ENCODE measurements around the gene PDLIM5. TPM values are rescaled to one million over a fixed set of nuclear protein-coding genes. Genes with fewer than 3 reads are reported as not detected.

The PDLIM5 gene
- total RNA-seq, 1 donor from 2014 or later: 27.8 TPM

DNA sequence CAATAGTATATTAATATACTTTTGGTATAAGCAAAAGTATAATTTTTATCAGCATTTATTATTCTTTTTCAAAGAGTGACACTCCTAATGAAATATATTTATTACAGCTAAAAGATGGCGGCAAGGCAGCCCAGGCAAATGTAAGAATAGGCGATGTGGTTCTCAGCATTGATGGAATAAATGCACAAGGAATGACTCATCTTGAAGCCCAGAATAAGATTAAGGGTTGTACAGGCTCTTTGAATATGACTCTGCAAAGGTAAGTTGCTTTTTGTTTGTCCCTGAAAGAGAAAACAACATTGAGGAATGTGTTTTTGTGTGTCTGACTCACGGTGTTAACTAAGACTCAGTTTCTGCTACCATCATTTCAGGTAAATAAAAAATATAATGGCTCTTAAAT is 71.9 kb downstream of the PDLIM5 start:
- intact Hi-C loops (cut with micrococcal nuclease): no loop called here

- intact Hi-C loops (cut with micrococcal nuclease): no loop called here
Measured at GRCh38 chr4:94525993-94526728, 74.4 kb downstream of the PDLIM5 start.

- intact Hi-C loops (cut with micrococcal nuclease): no loop called here
Measured at GRCh38 chr4:94527556-94528233, 76.0 kb downstream of the PDLIM5 start.

GRCh38 chr4:94528792-94529451 is 77.2 kb downstream of the PDLIM5 start:
- intact Hi-C loops (cut with micrococcal nuclease): no loop called here

- intact Hi-C loops (cut with micrococcal nuclease): no loop called here
Measured at GRCh38 chr4:94530073-94530472, 78.3 kb downstream of the PDLIM5 start.

DNA sequence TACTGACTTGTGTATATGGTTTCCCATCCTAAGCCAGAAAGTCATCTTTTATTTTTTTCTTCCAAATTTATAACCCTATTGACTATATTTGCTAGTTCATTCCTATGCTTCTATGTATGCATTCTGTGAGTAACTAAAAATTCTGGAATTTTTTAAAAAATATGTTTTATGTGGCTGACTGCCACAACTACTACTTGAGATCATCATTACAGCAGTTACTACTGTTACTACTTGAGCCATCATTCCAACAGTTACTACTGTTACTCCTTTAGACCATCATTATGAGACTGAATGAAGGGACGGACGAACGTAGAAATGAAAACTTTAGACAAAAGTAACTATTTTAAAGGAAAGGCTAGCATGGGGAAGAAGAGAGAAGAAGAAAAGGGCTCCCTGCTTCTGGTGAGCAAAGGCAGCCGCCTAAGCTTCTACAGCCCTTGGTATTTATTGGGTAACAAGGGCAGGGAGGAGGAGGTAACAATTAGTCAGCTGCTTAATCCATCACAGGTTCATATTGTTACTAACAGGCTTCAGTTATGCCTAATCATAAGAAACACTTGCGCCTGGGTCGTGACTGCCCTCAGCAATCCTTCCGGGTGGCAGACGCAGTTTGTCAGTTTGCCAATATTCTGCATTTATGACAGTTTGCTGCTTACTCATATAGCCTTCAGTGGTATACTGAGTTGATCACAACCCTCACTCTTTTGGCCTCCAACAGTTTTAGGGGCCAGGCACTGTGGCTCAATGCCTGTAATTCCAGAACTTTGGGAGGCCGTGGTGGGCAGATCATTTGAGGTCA is 80.4 kb downstream of the PDLIM5 start:
- intact Hi-C loops (cut with micrococcal nuclease): no loop called here

- intact Hi-C loops (cut with micrococcal nuclease): no loop called here
Measured at GRCh38 chr4:94533405-94534223, 81.9 kb downstream of the PDLIM5 start.

DNA sequence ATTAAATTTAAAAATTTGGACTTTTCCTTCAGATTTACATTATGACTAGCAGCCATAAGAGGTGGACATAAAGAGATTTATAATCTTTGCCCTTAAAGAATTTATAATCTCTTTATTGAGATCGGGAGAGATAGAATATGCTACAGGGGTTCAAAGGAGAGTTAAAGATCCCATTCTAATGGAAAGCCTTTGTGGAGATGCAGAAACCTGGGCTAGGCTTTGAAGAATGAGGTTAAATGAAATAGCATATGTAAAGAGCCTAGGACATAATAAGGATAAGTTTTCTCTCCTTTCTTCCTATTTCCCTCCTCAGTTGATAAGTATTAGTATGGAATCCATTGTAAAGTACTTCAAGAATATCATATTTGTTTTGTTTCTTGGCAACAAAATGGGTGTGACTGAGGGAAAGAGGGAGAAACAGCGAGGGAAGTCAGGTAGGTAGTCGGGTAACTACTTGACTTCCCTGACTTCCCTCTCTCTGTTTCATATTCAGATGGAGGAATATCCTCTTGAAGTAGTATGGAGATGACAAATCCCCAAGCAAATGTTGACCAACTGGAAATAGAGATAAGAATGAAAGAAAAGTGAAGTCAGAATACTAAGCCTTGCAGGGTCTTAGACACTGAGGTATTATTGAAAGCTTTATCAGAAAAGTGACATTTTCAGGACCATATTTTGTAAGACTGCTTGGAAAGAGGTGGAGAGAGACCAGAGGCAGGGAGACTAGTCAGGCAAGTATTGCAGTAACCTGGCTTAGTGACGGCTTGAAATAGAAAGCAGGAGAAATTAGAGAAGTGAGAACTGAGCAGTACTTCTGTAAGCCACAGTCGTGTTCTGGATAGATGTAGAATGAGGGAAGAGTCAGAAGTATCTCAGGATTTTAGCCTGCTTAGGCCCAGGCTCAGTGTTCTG is 82.9 kb downstream of the PDLIM5 start:
- intact Hi-C loops (cut with micrococcal nuclease): no loop called here

DNA sequence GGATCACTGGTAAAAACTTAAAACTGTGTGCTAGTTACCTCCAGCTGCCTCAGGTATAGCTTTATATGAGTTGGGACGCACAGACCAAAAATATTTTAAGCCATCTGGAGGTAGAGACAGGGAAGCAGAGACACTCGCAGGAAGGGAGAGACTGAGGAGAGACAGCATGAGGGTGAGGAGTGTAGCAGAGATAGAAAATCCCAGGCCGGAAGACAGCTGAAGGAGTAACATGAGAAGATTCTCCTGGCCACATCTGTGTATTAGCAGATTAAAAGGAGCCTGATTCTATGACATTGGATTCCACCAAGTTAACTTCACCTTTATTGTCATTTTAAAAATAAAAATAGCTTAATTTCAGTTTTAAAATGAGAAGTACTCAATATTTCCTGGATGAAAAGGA is 84.3 kb downstream of the PDLIM5 start:
- intact Hi-C loops (cut with micrococcal nuclease): no loop called here

GRCh38 chr4:94536649-94537469 is 85.1 kb downstream of the PDLIM5 start:
- intact Hi-C loops (cut with micrococcal nuclease): no loop called here

- intact Hi-C loops (cut with micrococcal nuclease): no loop called here
Measured at GRCh38 chr4:94537921-94538628, 86.3 kb downstream of the PDLIM5 start.

GRCh38 chr4:94540476-94540875 is 88.7 kb downstream of the PDLIM5 start:
- intact Hi-C loops (cut with micrococcal nuclease): no loop called here

DNA sequence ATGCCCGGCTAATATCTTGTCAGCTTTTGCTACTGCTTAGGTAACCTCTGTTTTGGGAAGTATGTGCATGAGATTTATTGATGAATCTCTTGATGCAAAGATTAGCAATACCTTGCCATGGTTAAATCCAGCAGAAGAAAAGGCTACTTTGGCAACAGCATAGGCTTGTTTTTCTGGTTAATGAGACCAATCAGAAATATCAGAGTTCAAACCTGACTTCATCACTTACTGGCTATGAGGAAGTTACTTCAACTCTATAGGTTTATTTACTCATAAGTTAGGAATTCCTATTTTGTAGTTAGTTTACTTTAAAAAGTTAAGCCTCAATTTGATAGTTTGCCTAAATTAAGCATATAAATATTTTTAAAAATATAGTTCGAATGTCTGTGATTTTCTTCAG is 93.1 kb downstream of the PDLIM5 start:
- intact Hi-C loops (cut with micrococcal nuclease): no loop called here

DNA sequence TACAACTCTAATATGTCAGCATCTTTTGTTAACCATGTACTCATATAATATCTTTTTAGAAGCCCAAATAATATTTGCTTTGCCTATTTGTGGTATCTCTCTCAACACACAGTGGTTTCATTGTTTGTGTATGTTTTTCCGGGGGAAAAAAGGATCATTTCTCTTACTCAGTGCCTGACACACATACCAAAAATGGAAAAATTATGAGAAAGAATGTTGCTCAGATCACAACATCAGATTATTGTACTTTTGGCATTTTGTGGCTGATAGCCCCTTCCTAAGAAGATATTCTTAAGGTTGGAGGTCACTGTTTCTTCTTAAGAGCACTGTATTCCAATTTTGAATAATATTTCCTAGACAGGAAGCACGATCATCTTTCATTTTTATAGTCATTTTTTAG is 93.6 kb downstream of the PDLIM5 start:
- intact Hi-C loops (cut with micrococcal nuclease): no loop called here

DNA sequence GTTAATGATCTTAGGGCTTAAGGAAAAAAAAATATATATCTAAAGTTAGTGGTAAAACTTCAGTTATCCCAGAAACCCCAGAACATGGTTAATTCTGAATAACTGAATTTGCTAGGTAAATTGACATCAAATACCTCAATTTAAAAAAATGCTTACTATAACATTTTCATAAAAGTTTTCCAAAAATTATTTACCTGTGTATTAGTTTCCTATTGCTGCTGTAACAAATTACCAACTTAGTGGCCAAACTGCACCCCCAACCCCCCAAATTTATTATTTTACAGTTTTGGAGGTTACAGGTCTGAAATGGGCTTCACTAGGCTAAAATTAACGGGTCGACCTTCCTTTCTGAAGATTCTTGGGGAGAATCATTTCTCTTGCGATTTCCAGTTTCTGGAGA is 95.2 kb downstream of the PDLIM5 start:
- intact Hi-C loops (cut with micrococcal nuclease): no loop called here

- intact Hi-C loops (cut with micrococcal nuclease): no loop called here
Measured at GRCh38 chr4:94548571-94548970, 96.8 kb downstream of the PDLIM5 start.

DNA sequence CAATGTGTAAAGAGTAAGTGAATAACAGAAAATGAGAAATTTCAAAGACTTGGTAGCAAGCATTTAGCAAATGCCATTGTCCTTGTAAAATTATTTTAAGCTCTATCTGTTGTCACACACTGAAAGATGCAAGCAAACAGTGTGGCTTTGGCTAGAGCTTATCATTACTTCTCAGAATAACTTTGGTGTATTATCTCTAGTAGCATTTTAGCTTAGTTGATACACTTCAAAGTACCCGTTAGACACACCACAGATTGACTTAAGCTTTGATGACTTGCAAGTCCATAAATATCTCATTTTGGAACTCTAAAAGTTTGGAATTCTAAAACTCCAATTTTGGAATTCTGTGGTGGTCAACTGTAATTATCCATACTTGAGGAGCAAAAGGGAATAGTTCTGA is 98.6 kb downstream of the PDLIM5 start:
- intact Hi-C loops (cut with micrococcal nuclease): no loop called here

DNA sequence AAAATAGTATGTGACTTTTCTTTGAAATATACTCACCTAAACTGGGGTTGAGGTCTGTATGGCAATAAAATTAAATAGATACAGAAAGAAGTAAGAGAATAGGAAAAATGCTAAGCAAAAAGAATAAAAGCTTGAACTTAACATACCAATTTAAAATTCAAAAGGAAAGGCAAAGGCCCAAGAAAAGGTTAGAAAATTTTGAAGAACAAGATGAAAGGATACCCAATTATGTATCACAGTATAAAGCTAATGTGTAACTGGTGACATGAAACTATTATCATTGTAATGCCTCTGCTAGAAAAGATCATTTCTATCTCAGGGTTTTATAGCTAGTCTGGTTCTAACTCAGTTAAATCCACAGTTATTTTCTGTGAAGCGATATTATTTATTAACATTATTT is 99.1 kb downstream of the PDLIM5 start:
- intact Hi-C loops (cut with micrococcal nuclease): no loop called here

Measured in T-helper 2 cell treated with Interferon-gamma antibody and Interleukin-4, amounts not matched to agents 100 ng/mL and 5 ng/mL, for 36 hours (primary cell).